Fibroblast of lung (primary cell): ENCODE data around the gene LTBP2. TPM values are rescaled to one million over a fixed set of nuclear protein-coding genes. Genes with fewer than 3 reads are reported as not detected.

ENCODE experiments used
- DNase-seq, 2 donors: peaks; one replicate each; pipeline versions ENCODE4 v3.0.0 to v3.0.0-alpha.2; 2010; ENCODE audit warnings: low read depth in 2 of 2
- H2AFZ ChIP-seq: 2 replicates; pipeline ENCODE4 v1.5.1; 2012; ENCODE audit warnings: low read length, control low read depth, inconsistent platforms
- H3K27ac ChIP-seq: 2 replicates; pipeline ENCODE4 v1.5.1; 2011; ENCODE audit warnings: low read length, control low read depth; ENCODE audit not compliant: insufficient read depth
- H3K27me3 ChIP-seq: 2 replicates; pipeline ENCODE4 v1.5.1; 2011; ENCODE audit warnings: mild to moderate bottlenecking, low read length; ENCODE audit not compliant: control insufficient read depth, insufficient read depth
- H3K36me3 ChIP-seq: 2 replicates; pipeline ENCODE4 v1.5.1; 2011; ENCODE audit warnings: low read length; ENCODE audit not compliant: control insufficient read depth, insufficient read depth
- H3K4me1 ChIP-seq: 2 replicates; pipeline ENCODE4 v1.5.1; 2011; ENCODE audit warnings: low read length; ENCODE audit not compliant: control insufficient read depth, insufficient read depth; ENCODE audit errors: extremely low read depth
- H3K4me2 ChIP-seq: 2 replicates; pipeline ENCODE4 v1.5.1; 2011; ENCODE audit warnings: low read length, control low read depth; ENCODE audit not compliant: insufficient read depth; ENCODE audit errors: extremely low read depth
- H3K4me3 ChIP-seq, 4 experiments: fragments of 200-600 bp in 1 of 4; sonication (generic) in 1 of 4; replicated peaks in 1 of 4; 2 replicates each; pipeline ENCODE4 v1.5.1; 2011 to 2016; ENCODE audit warnings: low read length in 4 of 4, low read depth in 3 of 4, mild to moderate bottlenecking in 3 of 4, control low read depth in 2 of 4, inconsistent platforms in 1 of 4, mixed read lengths in 1 of 4; ENCODE audit not compliant: insufficient read depth in 1 of 4; ENCODE audit errors: control extremely low read depth in 1 of 4
- H3K79me2 ChIP-seq: 2 replicates; pipeline ENCODE4 v1.5.1; 2012; ENCODE audit warnings: mild to moderate bottlenecking, low read length, inconsistent platforms; ENCODE audit not compliant: control insufficient read depth, insufficient read depth
- H3K9ac ChIP-seq: 2 replicates; pipeline ENCODE4 v1.5.1; 2011; ENCODE audit warnings: mild to moderate bottlenecking, low read length, control low read depth; ENCODE audit not compliant: insufficient read depth
- H3K9me3 ChIP-seq: 2 replicates; pipeline ENCODE4 v1.5.1; 2012; ENCODE audit warnings: low read depth, low read length; ENCODE audit not compliant: control insufficient read depth, insufficient read depth
- H4K20me1 ChIP-seq: 2 replicates; pipeline ENCODE4 v1.5.1; 2011; ENCODE audit warnings: low read length; ENCODE audit not compliant: control insufficient read depth, insufficient read depth; ENCODE audit errors: extremely low read depth
- CTCF ChIP-seq, 2 donors: IDR thresholded peaks in 1 of 2; conservative IDR thresholded peaks in 1 of 2; 1 replicate in 1 of 2; 2 replicates in 1 of 2; pipeline ENCODE4 v1.5.1; 2011 to 2012; ENCODE audit warnings: low read length in 2 of 2, control low read depth in 1 of 2, inconsistent platforms in 1 of 2, low read depth in 1 of 2, mild to moderate bottlenecking in 1 of 2
- EZH2 ChIP-seq: IDR thresholded peaks from 2 replicates; pipeline ENCODE4 v1.5.1; 2012; ENCODE audit warnings: low read length, control low read depth, mild to moderate bottlenecking; ENCODE audit errors: missing control alignments
- polyA plus RNA-seq, 2 donors: library from polyadenylated mRNA; depleted of rRNA in 1 of 2; stranded (reverse) in 1 of 2; unstranded in 1 of 2; fragments of >200 nt; gene quantifications; 2 replicates each; pipeline ENCODE4 v1.2.1, GENCODE V29; 2011 to 2012; ENCODE audit warnings: missing spikeins in 1 of 2
- total RNA-seq: library from RNA; depleted of rRNA; stranded (reverse); fragments of >200 nt; gene quantifications from 2 replicates; pipeline ENCODE4 v1.2.1, GENCODE V29; 2014

LTBP2 gene
- total and polyA plus RNA-seq, 2 donors (not counting 1 experiment from before 2014, with no cell fraction given): 108 to 514 TPM

GRCh38 chr14:74645756-74646470 is 33.9 kb upstream of the LTBP2 start:
- no peak for DNase-seq
- Histone ChIP-seq H3K4me1 (peaks cover 2% of the 10 kb centered on the region), H3K79me2 (no peaks in the 10 kb centered on the region), H4K20me1 (no peaks in the 10 kb centered on the region), H3K9me3 (no peaks in the 10 kb centered on the region), H2AFZ (no peak overlapping the region), H3K9ac (no peak overlapping the region), H3K27me3 (no peaks in the 10 kb centered on the region), H3K4me2 (no peak overlapping the region), H3K4me3 (no peak overlapping the region), H3K36me3 (no peaks in the 10 kb centered on the region), H3K27ac (no peak overlapping the region)
- TF ChIP-seq CTCF (conservative IDR thresholded peaks at IDR 0.05 in 1 of 2, IDR thresholded peaks at IDR 0.05 in 1 of 2; ENCODE audit: low read depth in 1 of 2, low read length in 2 of 2) (no peak), EZH2 (no peak)

DNA sequence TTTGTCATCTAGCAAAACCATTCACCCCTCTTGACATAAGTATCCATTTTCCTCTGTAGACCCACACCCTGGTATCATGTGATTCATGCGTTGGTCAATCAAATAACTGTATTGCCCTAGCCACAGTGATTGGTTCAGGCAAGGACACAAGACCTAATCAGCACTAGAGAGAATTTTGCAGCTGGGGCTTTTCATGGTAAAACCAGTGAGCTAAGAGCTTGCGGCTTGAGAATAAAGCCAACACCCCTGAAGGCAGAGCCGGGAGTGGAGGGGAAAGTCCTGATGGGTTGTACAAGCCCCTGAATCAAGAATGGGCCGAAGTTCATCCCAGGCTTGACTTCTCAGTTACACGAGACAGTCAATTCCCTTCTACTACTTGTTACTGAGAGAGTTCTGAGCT is 33.2 kb upstream of the LTBP2 start:
- Histone ChIP-seq H3K4me1 (peaks cover 2% of the 10 kb centered on the region), H3K27ac (no peak overlapping the region), H3K9ac (no peak overlapping the region), H4K20me1 (no peaks in the 10 kb centered on the region), H3K4me2 (no peak overlapping the region), H3K79me2 (no peaks in the 10 kb centered on the region), H3K36me3 (no peaks in the 10 kb centered on the region), H3K27me3 (no peaks in the 10 kb centered on the region), H3K9me3 (no peaks in the 10 kb centered on the region), H2AFZ (no peak overlapping the region), H3K4me3 (no peak overlapping the region)
- no peak for DNase-seq
- no peak for TF ChIP-seq EZH2
- no peak for TF ChIP-seq CTCF (conservative IDR thresholded peaks at IDR 0.05 in 1 of 2, IDR thresholded peaks at IDR 0.05 in 1 of 2; ENCODE audit: low read depth in 1 of 2, low read length in 2 of 2)

GRCh38 chr14:74641601-74642391 is 29.8 kb upstream of the LTBP2 start:
- no peak overlapping the region for H3K4me2 ChIP-seq
- peak in 1 of 2 donors; percentile 80 for DNase-seq
- H3K4me1 ChIP-seq: peaks cover 2% of the 10 kb centered on the region
- H3K27me3 ChIP-seq: no peaks in the 10 kb centered on the region
- no peaks in the 10 kb centered on the region for H4K20me1 ChIP-seq
- H3K27ac ChIP-seq: no peak overlapping the region
- H3K4me3 ChIP-seq: no peak overlapping the region
- no peak overlapping the region for H3K9ac ChIP-seq
- no peaks in the 10 kb centered on the region for H3K79me2 ChIP-seq
- no peak overlapping the region for H2AFZ ChIP-seq
- no peaks in the 10 kb centered on the region for H3K36me3 ChIP-seq
- H3K9me3 ChIP-seq: no peaks in the 10 kb centered on the region
- TF ChIP-seq EZH2 (no peak), CTCF (conservative IDR thresholded peaks at IDR 0.05 in 1 of 2, IDR thresholded peaks at IDR 0.05 in 1 of 2; ENCODE audit: low read depth in 1 of 2, low read length in 2 of 2) (no peak)
